HCT116 (cell line): ENCODE data around the gene RFTN2. TPM values are rescaled to one million over a fixed set of nuclear protein-coding genes. Genes with fewer than 3 reads are reported as not detected.

Source experiments
- ATAC-seq: fragments of 200-7000 bp; cut with Tn5 transposase; 2 replicates; pipeline ENCODE4 v1.9.1; 2020; ENCODE audit warnings: mild to moderate bottlenecking, moderate library complexity
- BruUV-seq: library from RNA; stranded (reverse); fragments of 400-500 nt; replicated peaks from 2 replicates; lab custom pipeline; 2021; lab: Mats Ljungman, UMichigan
- CTCF ChIA-PET: fragments of 300-600 bp; sonication (Branson Sonifier 250); formaldehyde crosslinking; loops from one replicate; lab custom pipeline; 2021; ENCODE audit warnings: antibody characterized with exemption; lab: Charles Lee
- POLR2A ChIA-PET: fragments of 300-600, 350-600 bp; sonication (Branson Sonifier 250); formaldehyde crosslinking; loops from one replicate; lab custom pipeline; 2021; ENCODE audit warnings: antibody characterized with exemption; lab: Charles Lee
- RAD21 ChIA-PET, 2 experiments: fragments of 300-600 bp; sonication (Branson Sonifier 250); formaldehyde crosslinking; loops; one replicate each; lab custom pipeline; 2023; ENCODE audit warnings: low total read pairs in 2 of 2; ENCODE audit not compliant: uncharacterized antibody in 2 of 2, unreplicated experiment in 2 of 2, low non-redundant PET in 1 of 2; lab: Charles Lee
- DNase-seq: peaks from one replicate; pipeline ENCODE4 v3.0.0-alpha.2; 2010; ENCODE audit warnings: low read depth, low spot score
- H2AFZ ChIP-seq: fragments of 200-600 bp; shearing (Covaris generic), sonication (generic); 2 replicates; pipeline ENCODE4 v1.6.1; 2017; ENCODE audit warnings: low read depth, mixed run types, mixed read lengths, antibody characterized with exemption, low read length; ENCODE audit not compliant: poor library complexity, severe bottlenecking
- H3K27ac ChIP-seq: 2 replicates; pipeline ENCODE4 v1.5.1; 2012; ENCODE audit warnings: low read depth, low read length
- H3K27me3 ChIP-seq: fragments of 200-600 bp; sonication (generic); 2 replicates; pipeline ENCODE4 v1.6.1; 2016; ENCODE audit warnings: mixed run types, low read length, mixed read lengths; ENCODE audit not compliant: insufficient read depth
- H3K36me3 ChIP-seq, 2 experiments: fragments of 200-500 bp in 1 of 2; fragments of 200-600 bp in 1 of 2; sonication (Bioruptor generic) in 1 of 2; sonication (generic) in 1 of 2; 2 replicates each; pipeline versions ENCODE4 v1.5.1 to v1.6.1; 2014 to 2016; ENCODE audit warnings: low read length in 2 of 2, inconsistent platforms in 1 of 2, mixed read lengths in 1 of 2, mixed run types in 1 of 2; ENCODE audit not compliant: insufficient read depth in 2 of 2, control insufficient read depth in 1 of 2
- H3K4me1 ChIP-seq, 2 experiments: fragments of 200-600 bp in 1 of 2; sonication (generic) in 1 of 2; 2 replicates each; pipeline versions ENCODE4 v1.5.1 to v1.6.1; 2012 to 2017; ENCODE audit warnings: low read length in 2 of 2, inconsistent platforms in 1 of 2, mild to moderate bottlenecking in 1 of 2, mixed read lengths in 1 of 2, mixed run types in 1 of 2, moderate library complexity in 1 of 2; ENCODE audit not compliant: insufficient read depth in 2 of 2, control insufficient read depth in 1 of 2
- H3K4me2 ChIP-seq: fragments of 200-600 bp; sonication (generic); 2 replicates; pipeline ENCODE4 v1.6.1; 2017; ENCODE audit warnings: mixed run types, low read length, mixed read lengths
- H3K4me3 ChIP-seq, 2 experiments: fragments of 200-600 bp in 1 of 2; sonication (generic) in 1 of 2; replicated peaks in 1 of 2; 2 replicates each; pipeline ENCODE4 v1.5.1; 2011 to 2016; ENCODE audit warnings: low read length in 2 of 2, control low read depth in 1 of 2, low read depth in 1 of 2, mild to moderate bottlenecking in 1 of 2, mixed read lengths in 1 of 2, mixed run types in 1 of 2
- H3K79me2 ChIP-seq: fragments of 200-600 bp; sonication (generic); 2 replicates; pipeline ENCODE4 v1.6.1; 2017; ENCODE audit warnings: mild to moderate bottlenecking, mixed run types, low read length, moderate library complexity, mixed read lengths; ENCODE audit not compliant: insufficient read depth
- H3K9ac ChIP-seq: fragments of 200-600 bp; sonication (generic); 2 replicates; pipeline ENCODE4 v1.6.1; 2016; ENCODE audit warnings: low read length, mixed read lengths
- H3K9me2 ChIP-seq: fragments of 200-600 bp; sonication (generic), shearing (Covaris generic); 2 replicates; pipeline ENCODE4 v1.6.1; 2017; ENCODE audit warnings: mixed run types, mild to moderate bottlenecking, moderate library complexity; ENCODE audit not compliant: insufficient read depth
- H3K9me3 ChIP-seq, 2 experiments: fragments of 200-500 bp in 1 of 2; fragments of 200-600 bp in 1 of 2; sonication (Bioruptor generic) in 1 of 2; sonication (generic) in 1 of 2; 2 replicates each; pipeline ENCODE4 v1.6.1; 2014 to 2017; ENCODE audit warnings: low read length in 2 of 2, mixed read lengths in 2 of 2, inconsistent platforms in 1 of 2, low read depth in 1 of 2, mild to moderate bottlenecking in 1 of 2, mixed run types in 1 of 2, moderate library complexity in 1 of 2; ENCODE audit not compliant: control insufficient read depth in 1 of 2, insufficient read depth in 1 of 2
- H4K20me1 ChIP-seq: fragments of 200-600 bp; sonication (generic), shearing (Covaris generic); 2 replicates; pipeline ENCODE4 v1.6.1; 2017; ENCODE audit warnings: mixed run types, mild to moderate bottlenecking, moderate library complexity; ENCODE audit not compliant: insufficient read depth
- CBX3 ChIP-seq: IDR thresholded peaks from 2 replicates; pipeline ENCODE4 v1.6.1; 2012; ENCODE audit warnings: low read depth
- EZH2 ChIP-seq: fragments of 200-600 bp; sonication (generic); IDR thresholded peaks from 2 replicates; pipeline ENCODE4 v1.6.1; 2017; ENCODE audit warnings: antibody characterized with exemption, mixed run types
- FOSL1 ChIP-seq: IDR thresholded peaks from 2 replicates; pipeline ENCODE4 v1.6.1; 2012; ENCODE audit warnings: low read depth
- JUND ChIP-seq: IDR thresholded peaks from 2 replicates; pipeline ENCODE4 v1.6.1; 2012
- POLR2A ChIP-seq: IDR thresholded peaks from 2 replicates; pipeline ENCODE4 v1.7.0; 2011; ENCODE audit warnings: borderline replicate concordance; ENCODE audit not compliant: insufficient read depth, insufficient read length; ENCODE audit errors: extremely low read depth
- RAD21 ChIP-seq: IDR thresholded peaks from 2 replicates; pipeline ENCODE4 v1.6.1; 2012; ENCODE audit warnings: low read depth, mild to moderate bottlenecking
- SIN3A ChIP-seq: IDR thresholded peaks from 2 replicates; pipeline ENCODE4 v1.6.1; 2012; ENCODE audit warnings: low read depth
- SP1 ChIP-seq: IDR thresholded peaks from 2 replicates; pipeline ENCODE4 v1.6.1; 2012; ENCODE audit warnings: low read depth
- SRF ChIP-seq: IDR thresholded peaks from 2 replicates; pipeline ENCODE4 v1.6.1; 2012; ENCODE audit warnings: low read depth
- TCF7L2 ChIP-seq: IDR thresholded peaks from 2 replicates; pipeline ENCODE4 v1.7.0; 2011; ENCODE audit warnings: borderline replicate concordance, inconsistent platforms; ENCODE audit not compliant: insufficient read depth, insufficient read length; ENCODE audit errors: extremely low read depth
- ZFX ChIP-seq: fragments of 450-650 bp; IDR thresholded peaks from 2 replicates; pipeline ENCODE4 v1.6.1; 2017
- intact Hi-C: fragments of 100-400 bp; cut with micrococcal nuclease; formaldehyde crosslinking; loops from 2 replicates; pipeline ENCODE4 v1.10.0; 2022
- total RNA-seq: library from RNA; stranded (reverse); gene quantifications from one replicate; pipeline ENCODE4 v1.2.1, GENCODE V29; 2021; ENCODE audit not compliant: unreplicated experiment
- TF ChIP-seq, protein P1 (sequence below): IDR thresholded peaks from 2 replicates; pipeline ENCODE4 v1.6.1; 2012

Gene RFTN2
- total RNA-seq, 1 experiment from 2014 or later = not detected

DNA sequence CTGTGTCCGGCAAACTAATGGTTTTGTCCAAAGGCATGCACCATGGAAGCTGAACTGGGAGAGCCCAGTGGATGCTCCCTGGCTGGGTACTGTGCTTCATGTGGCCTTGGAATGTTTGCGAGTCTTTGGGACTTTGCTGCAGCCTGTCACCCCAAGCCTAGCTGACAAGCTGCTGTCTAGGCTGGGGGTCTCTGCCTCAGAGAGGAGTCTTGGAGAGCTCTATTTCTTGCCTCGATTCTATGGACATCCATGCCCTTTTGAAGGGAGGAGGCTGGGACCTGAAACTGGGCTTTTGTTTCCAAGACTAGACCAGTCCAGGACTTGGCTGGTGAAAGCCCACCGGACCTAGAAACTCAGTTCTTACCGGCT is 31.4 kb upstream of the RFTN2 start:
- Histone ChIP-seq H4K20me1 (peaks cover 14% of the 10 kb centered on the region; the same call in 1 of the 2 replicates), H3K27ac (no peak overlapping the region), H3K27me3 (no peaks in the 10 kb centered on the region), H3K36me3 (peaks cover 0 to 12% of the 10 kb centered on the region in 2 experiments; a peak in 1 of 4 replicates), H2AFZ (no peak overlapping the region), H3K9me3 (no peaks in the 10 kb centered on the region), H3K4me1 (peaks cover 11 to 19% of the 10 kb centered on the region in 2 experiments; a peak in 3 of 4 replicates), H3K9me2 (no peaks in the 10 kb centered on the region), H3K79me2 (peaks cover 61% of the 10 kb centered on the region), H3K4me3 (peak overlapping the region; percentile 78 to 89), H3K4me2 (peak overlapping the region; percentile 85), H3K9ac (peak overlapping the region; percentile 84; the same call in 1 of the 2 replicates)
- TF ChIP-seq SIN3A = no peak
- TF ChIP-seq CBX3 = no peak
- TF ChIP-seq SRF = no peak
- no peak for TF ChIP-seq ZFX
- TF ChIP-seq TCF7L2 = no peak
- no peak for TF ChIP-seq JUND
- TF ChIP-seq RAD21 = no peak
- no peak for TF ChIP-seq FOSL1
- TF ChIP-seq, protein P1, sequence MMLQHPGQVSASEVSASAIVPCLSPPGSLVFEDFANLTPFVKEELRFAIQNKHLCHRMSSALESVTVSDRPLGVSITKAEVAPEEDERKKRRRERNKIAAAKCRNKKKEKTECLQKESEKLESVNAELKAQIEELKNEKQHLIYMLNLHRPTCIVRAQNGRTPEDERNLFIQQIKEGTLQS = no peak
- TF ChIP-seq SP1 = no peak
- no peak for TF ChIP-seq EZH2
- TF ChIP-seq POLR2A = no peak
- ATAC-seq = no peak
- ChIA-PET RAD21 (no interaction called here), CTCF (no interaction called here), POLR2A (no interaction called here)
- no peak for DNase-seq
- intact Hi-C loops = loop anchor here (1.0 to 10.0 kb wide), 3 partner anchors 70 to 588 kb away; partner anchors contain the start of gene HSPE1
- no TSS peak for BruUV-seq
